HG02798 (cell line): ENCODE measurements around the gene PBX3.

Experiments
- ATAC-seq: cut with Tn5 transposase; IDR thresholded peaks from one replicate; pipeline ENCODE4 v1.9.1; 2021; ENCODE audit warnings: mild to moderate bottlenecking; ENCODE audit not compliant: unreplicated experiment, poor library complexity

PBX3 gene

DNA sequence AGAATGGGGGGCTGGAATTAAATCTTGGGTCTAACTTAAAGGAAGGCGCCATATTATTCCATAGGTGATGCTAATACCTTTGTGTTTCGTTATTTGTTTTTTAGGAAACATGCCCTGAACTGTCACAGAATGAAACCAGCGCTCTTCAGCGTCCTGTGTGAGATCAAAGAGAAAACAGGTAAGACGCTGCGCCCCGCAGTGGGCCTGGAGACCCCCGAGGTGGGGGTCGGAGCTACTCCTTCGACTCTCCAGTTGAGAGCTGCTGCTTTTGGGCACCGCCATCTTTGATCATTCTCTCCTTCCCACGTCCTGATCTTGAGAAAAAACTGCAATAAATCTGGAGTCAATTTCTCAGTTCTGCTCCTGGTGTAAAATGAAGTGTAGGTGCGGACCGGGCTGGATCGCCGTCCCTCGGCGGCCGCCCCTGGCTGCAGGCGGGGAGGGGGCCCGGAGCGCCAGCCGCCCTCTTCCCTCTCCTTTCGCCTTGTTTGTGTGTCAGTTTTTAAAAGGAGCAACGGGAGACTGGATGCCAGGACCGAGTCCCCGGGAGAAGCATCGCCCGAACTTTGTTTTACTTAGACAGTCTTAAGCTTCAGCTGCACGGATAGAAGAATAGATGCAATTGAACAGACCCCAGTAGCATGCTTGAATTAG is 1.4 kb downstream of the PBX3 start:
- no peak for ATAC-seq

DNA sequence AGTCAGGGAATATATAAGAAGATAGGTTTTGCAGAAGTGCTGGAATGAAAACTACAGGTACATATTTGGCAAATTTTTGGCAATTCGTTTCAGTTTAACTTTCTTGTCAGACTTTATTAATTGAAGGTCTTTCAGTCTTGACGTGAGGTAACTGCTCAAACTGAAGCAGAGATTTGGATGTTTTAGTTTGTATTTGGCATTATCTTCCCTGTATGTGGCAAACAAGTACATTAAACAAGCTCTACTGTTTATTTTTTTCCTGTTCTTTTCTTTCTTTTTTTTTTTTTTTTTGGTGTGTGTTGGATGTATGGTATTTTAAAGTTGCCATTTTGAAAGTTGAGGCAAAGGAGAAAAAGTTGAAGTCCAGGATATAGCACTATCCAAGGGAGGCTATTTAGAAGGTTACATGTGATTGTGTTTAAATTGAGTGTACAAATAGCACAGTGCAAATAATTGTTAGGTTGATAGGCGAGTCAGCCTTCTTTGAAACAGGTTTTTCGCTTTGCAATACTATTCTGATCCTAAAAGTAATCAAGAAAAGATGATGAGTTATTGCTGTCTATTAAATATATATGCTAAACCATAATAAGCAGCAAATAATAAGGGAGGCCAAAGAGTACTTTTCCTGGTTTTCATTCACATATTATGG is 2.2 kb downstream of the PBX3 start:
- no peak for ATAC-seq

DNA sequence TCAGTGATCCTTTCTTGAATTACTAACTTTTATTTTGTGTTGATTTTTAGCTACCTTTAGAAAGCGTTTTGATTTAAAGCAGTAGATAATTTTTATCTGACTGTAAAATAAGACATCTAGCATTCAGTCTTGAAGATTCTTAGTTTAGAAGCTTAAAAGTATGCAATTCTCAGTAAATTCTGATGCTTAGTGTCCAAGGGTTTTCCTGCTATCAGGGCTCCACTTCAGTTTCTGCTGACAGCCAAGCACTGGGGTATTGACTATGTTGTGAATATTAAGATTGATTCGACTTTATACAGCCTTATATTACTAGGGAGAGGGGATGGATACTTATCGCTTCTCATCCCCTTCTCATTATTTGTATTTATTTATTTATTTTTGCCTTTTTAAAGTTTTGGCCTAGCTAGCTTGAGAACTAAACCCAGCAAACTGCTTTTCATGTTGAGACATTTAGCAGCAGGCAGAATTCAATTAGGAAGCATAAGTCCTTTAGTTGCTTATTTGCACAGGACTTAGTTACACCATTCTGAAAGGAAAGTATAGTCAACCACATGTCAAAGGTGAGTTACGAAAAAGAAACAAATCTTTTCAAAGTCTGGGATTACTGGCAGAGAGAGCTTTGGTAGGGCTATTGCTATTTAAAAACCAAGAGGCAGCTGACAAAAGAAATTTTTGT is 2.9 kb downstream of the PBX3 start:
- no peak for ATAC-seq

DNA sequence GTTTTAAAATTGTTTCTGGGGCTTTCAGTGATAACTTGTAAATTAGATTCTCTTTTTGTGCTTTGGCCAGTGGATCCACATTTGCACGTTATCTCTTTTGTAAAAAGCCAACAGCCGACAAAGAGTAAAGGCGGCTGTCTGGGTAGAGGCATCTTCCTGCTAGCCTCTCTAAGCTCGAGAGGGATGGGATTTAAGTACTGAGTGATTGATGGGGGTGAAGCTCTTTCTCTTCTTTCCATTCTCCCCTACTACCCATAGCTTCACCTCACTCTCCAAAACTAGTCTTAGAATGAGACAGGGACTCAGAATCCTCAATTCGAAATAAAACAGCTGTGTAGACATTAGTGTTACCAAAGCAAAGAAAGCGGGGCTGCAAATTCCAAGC is 3.4 kb downstream of the PBX3 start:
- no peak for ATAC-seq

DNA sequence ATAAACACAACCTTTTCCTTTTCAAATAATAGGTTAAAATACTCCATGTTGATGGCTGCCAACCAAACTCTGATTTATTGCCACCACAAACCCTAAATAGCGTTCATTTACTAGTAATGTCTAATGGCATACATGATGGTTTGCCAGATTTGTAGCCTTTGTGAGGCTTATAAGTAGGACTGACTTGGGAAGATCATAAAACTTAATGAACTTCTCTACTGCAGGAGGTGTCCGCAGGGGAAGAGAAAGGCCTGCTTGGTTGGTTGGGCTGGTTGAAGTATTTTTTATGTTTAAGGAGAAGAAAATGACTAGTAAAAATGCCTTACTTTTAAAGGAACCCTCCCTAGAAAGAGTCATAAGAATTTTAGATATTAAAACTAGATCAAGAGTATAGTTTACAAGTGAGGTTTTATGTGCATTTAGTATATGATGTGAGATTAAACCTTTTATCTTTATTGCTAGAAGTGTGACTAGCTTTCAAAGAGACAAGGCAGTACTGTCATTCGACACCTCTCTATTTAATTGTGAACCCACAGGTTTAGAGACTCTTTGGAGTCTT is 5.0 kb downstream of the PBX3 start:
- no peak for ATAC-seq

DNA sequence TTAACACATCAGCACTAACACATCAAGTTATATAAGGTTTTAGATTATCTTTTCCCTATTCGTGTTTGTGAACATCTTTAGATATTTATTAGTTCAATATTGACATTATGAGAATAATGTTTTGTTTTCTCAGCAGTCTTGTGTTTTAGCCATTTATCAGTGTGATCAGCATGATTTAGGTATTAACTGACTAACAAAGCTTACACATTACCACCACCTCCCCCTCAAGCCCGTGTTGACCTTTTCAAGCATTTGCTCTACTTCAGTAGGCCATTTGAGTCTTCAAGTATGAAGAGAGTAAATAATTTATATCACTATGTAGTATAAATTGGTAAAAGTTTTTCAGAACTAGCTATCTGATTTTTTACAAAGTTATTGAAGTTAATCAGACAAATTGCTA is 6.9 kb downstream of the PBX3 start:
- no peak for ATAC-seq

DNA sequence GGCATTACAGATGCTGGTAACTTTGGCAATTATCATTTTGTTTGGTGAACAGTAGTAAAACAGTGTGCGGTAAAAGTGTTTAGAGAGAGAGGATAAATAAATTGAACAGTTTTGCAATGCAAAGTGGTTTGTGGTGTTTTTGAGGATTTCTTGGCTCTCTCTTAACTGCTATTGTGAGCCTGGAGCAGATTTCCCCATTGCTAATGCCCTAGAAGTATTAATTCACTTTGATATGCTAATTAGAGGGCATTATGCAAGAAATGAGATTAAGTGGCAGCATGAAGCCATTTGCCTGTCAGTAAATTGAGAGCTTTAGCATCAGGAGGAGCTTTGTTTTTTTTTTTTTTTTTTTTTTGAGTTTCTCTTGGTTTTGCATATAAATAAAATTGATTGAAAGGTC is 8.2 kb downstream of the PBX3 start:
- no peak for ATAC-seq

DNA sequence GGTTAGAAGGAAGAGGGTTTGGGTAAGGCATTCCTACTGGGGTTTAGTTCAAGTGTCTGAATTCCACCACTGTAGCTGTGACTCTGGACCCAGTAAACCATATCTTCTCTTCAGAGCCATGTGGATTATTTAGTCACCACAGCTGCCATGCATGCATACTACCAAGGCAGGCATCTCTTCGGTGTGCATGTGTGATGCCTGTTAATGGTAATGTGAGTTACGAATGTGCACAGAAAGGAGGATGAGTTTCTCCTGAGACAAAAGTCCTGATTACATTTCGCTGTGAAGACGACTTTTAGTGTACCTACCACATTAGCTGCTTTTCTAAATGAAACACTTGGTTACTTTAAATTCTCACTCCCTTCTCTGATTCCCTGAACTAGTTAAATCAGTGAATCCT is 9.3 kb downstream of the PBX3 start:
- ATAC-seq: no peak

DNA sequence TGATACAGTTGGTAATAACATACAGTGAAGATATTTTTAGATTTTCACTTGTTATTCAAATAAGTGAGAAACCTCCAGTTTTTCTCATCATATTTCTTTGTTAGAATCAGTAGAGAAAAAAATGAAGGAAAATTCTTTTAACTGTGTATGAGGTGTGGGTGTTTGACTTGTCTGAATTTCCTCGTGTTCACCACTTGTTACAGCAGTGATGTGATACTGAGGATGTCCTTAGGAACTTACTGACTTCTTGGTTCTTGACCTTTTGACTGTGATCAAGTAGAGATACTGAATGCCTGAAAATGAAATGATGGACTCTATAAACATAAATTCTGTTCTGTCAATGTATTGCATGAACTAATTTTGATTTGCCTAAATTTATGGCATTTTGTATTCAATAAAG is 10.7 kb downstream of the PBX3 start:
- ATAC-seq: no peak

DNA sequence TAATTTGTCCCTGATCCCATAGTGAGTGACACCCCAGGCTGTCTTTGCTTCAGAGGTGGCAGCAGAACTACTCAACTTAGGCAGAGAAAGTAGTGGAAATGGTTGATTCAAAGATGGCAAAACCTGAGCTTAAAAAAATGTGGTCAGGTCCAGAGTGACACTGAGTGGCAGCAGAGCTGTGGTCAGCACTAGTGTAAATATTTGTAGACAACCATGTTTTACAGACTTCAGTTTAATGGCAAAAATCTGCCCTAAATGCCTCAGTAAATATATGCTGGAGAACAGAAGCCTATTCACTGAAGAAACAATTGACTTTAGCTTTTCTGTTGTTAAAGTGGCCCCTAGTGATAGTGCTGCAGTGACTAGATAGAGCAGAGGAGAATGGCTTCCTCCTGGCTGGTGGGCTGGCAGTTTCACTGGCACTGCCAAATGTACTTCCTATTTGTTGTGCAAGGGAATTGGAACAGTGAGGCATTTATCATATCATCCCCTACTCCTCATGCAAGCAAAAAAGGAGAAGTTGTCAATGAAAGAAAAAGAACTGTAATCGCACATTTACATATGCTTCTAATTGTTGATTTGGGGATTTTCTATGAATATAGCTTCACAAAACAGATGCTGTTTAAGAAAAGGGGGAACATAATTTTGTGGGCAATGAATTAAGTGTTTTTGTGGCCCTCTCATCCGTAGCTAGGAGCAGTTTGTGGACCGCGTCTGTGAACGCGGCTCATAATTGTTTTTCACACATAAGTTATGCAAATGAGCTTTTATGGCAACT is 12.0 kb downstream of the PBX3 start:
- peak; percentile 31 for ATAC-seq

DNA sequence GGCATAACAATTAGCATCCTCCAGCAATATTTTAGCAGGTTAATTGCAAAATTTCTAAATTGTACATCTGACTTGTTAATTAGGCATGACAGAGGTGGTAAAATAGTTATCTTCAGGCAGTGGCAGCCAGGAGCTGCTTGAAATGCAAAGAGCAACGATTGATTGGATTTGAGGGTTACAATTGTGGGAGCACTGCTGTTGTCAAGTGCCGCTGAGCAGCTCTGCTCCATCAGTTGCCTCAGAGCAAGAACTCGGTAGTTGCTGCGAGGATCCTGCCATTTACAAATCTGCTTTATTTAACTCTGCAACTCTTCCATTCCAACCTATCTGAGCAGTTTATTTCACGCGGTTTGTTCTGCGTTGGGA is 12.6 kb downstream of the PBX3 start:
- no peak for ATAC-seq

DNA sequence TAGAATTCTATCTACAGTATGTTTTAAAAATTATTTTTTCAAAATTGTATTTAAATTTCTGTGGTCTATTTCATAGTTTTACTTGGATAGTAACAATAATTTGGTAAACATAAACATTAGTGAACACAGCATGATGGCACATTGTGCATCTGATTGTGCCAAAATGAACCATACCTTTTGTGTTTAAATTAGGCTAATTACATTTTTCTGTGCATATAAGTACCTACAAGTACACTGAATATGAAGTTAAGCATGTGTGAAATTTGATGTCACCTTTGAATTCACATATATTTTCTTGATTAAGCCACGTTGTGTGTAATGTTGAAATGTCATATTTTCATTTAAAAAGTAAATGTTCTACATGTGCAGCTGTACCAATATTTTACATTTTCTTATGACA is 13.4 kb downstream of the PBX3 start:
- no peak for ATAC-seq

DNA sequence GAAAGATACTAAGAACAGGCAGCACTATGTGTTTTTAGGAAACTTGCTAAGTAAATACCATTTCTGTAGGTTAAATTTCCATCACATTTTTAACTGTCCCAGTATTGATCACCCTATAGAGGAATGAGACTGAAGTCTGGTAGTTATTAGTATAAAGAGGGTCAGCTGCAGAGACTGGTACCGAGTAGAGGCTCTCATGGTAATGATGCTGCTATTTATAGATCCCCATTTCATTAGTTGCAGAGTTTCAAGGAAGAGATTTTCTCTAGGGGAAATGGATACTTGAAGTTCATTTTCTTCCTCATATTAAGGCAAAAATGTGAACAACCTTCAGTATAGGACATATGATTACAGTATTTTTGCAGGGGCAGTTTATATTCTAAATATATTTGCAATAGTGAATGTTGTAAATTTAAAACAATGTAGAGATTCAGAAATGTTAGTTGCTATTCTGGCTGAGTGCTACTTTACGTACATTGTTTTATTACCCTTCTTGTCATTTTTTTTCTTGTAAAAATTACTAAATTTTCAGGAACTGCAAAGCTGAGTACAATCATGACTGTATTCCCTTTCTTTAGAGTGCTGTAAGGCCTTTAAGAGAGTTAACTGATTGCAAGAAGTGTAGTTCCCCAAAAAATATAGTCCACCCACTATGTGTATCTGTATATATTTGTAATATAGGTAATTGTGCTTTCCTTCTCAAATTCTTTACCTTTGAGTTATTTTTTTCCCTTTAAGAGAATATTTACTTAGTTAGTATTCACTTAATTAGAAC is 14.7 kb downstream of the PBX3 start:
- ATAC-seq: no peak

DNA sequence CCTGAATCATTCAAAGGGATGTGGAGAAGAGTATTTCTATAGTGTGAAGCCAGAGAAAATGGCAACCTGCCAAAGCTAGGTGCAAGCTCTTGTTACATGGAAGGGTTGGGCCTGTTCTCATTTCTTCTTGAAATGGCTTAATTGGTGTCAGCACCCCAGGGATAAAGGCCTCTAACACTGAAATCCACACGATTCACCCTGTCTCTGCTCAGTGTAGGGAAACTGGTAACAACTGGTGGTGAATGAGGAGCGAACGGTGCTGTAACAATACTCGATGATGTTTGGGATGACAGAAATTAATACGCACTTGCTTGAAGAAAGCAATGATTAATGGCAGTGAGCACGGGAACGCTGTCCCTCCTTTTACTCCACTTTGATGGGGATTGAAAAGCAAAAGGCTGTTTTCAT is 16.2 kb downstream of the PBX3 start:
- ATAC-seq: no peak

DNA sequence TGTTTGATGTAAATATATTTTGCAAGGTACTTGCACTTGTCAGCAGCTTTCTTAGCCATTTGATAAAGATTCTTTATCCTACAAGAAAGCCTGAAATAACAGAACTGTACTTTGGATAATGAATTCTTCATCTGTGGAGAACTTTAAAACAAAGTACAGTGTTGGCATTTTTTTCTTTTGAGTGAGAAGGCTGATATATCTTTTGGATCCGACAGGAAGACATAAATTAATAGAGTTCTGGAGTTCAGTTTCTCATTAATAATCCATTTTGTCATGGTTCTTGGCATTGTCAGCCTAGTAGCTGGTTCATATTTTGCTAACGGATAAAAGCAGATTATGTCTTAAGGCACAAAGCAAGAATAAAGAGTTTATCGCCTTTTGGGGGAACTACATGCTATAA is 17.0 kb downstream of the PBX3 start:
- ATAC-seq: no peak

DNA sequence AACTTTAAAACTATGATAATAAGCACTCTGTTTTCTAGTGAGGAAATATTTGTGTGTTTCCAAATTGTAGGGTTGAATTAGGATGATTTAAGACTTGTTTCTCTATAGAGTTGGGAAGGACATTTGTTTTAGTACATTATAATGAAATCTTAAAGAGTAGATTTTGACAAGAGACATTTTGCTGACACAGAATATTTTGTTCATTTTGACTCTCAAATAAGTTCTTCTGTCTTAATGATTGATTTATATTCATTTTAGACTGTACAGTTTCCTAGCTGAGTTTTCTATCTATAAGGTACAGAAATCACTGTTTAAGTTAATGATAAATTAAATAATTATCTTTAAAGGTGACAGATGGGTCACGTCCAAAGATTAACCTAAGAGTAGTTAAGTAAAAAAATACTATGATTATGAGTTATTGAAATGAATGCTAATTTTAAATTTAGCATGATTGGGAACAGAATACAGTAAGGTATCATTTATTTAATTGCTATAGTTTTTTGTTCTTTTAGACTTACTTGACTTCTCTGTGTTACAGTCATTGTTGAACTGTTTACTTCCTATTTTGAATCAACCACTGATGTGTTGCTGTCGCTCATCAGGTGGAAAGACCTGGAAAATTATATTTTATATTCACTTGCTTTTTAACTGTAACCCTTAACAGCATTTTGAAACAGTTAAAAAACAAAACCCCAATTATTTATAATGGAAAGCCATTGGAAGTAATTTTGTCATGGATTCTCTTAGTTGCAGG is 19.5 kb downstream of the PBX3 start:
- ATAC-seq: no peak

DNA sequence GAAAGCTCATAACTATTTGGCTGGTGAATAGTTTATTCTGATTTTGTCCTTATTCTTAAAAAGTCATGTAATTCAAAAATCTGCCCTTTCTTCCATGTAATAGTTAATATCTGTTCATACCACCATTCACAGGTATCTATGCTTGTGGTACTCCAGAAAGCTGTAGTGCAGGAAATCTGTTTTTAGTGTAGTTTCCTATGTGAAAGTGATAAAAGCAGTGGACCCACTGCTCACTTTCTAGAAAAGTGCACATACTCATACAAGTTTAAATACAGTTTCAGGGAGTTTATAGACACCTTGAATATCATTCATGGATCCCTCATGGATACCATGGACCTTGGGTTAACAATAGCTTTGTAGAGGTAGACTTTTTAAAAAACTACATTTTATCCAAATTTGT is 20.2 kb downstream of the PBX3 start:
- no peak for ATAC-seq

DNA sequence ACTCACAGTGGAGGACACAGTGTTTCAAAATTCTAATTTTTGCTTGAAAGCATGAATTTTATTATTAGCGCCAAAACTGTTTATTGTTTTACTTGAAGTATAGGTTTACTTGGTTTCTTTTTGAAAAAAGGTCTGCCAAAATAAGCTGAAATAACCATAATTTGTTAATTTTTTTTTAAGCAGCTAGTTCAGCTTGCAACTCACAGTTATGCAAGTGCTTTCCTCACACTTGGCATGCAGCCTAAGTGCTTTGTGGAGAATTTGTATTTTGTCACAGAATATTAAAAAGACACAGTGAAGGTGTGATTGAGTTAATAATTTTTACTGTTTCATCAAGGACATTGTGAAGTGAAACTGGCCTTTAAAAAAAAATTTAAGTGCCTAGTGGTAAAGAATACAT is 21.6 kb downstream of the PBX3 start:
- no peak for ATAC-seq

DNA sequence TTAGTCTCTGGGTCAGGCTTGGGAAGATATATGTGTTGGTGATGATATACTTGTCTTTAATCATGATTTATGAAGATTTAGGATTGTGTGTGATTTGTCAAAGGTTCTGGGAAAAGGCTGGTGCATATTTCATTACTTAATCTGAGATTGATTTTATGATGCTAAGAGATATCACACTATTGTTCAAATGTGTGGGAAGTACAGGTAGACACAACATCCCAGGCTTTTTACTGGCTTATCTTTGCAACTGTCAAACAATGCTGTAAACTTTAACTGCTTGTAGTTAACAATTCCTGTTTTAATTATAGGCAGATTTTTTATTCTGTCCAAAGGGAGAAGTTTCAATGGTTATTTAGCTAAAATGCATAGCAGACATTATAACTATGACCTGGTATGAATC is 23.9 kb downstream of the PBX3 start:
- ATAC-seq: no peak

DNA sequence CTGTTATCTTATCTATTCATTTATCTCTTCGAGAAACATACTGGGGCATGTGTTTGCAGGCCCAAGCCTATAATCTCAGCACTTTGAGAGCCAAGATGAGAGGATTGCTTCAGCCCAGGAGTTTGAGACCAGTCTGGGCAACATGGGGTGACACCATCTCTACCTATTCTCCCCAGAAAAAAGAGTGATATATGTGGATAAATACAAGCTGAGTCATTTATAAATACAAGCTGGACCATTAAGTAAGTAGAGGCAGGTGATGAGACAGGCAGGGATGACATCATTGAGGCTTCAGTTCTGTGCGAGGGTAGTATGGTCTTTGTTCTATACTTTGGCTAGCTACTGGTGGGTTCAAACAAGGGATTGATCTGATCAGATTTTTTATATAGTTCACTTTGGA is 25.6 kb downstream of the PBX3 start:
- ATAC-seq: no peak
